Peyer's patch (tissue), 4 donors: ENCODE measurements around the gene LIN37.

Experiments used
- CTCF ChIP-seq, 6 experiments: fragments of 450-650 bp in 4 of 6; fragments of 200-600 bp in 2 of 6; sonication (generic) in 1 of 6; IDR thresholded peaks; one replicate each; pipeline ENCODE4 v1.5.1; 2017 to 2019; ENCODE audit warnings: antibody characterized with exemption in 6 of 6, mild to moderate bottlenecking in 3 of 6, moderate library complexity in 1 of 6
- POLR2A ChIP-seq, 2 donors: fragments of 450-650 bp; IDR thresholded peaks; one replicate each; pipeline ENCODE4 v1.5.1; 2017; ENCODE audit warnings: antibody characterized with exemption in 2 of 2, mild to moderate bottlenecking in 2 of 2, moderate library complexity in 2 of 2

- no peak for TF ChIP-seq CTCF (IDR thresholded peaks at IDR 0.05)
- TF ChIP-seq POLR2A (IDR thresholded peaks at IDR 0.05): no peak
Observed at GRCh38 chr19:35734889-35735288, 13.5 kb upstream of the LIN37 start.
